MCF 10A (cell line): ENCODE measurements around the gene DIAPH3. TPM values are rescaled to one million over a fixed set of nuclear protein-coding genes. Genes with fewer than 3 reads are reported as not detected.

Source experiments
- BruUV-seq: library from RNA; stranded (reverse); fragments of 400-500 nt; replicated peaks from 2 replicates; lab custom pipeline; 2021; lab: Mats Ljungman, UMichigan
- CTCF ChIA-PET: fragments of 300-600 bp; sonication (Branson Sonifier 250); formaldehyde crosslinking; extraction: SDS; loops from one replicate; lab custom pipeline; 2021; ENCODE audit warnings: antibody characterized with exemption, inconsistent platforms; lab: Yijun Ruan, JAX
- POLR2A ChIA-PET: fragments of 300-600, 350-650 bp; sonication (Branson Sonifier 250); formaldehyde crosslinking; extraction: SDS; loops from one replicate; lab custom pipeline; 2020; ENCODE audit warnings: antibody characterized with exemption, inconsistent platforms; lab: Yijun Ruan, JAX
- DNase-seq: peaks from one replicate; pipeline ENCODE4 v3.0.0-alpha.2; 2018; ENCODE audit not compliant: unreplicated experiment
- H3K27ac Mint-ChIP-seq: one replicate; pipeline ENCODE4 v1.8.0; 2022; ENCODE audit warnings: mild to moderate bottlenecking, low read depth, mixed read lengths; ENCODE audit not compliant: unreplicated experiment
- H3K27me3 Mint-ChIP-seq: one replicate; pipeline ENCODE4 v1.8.0; 2022; ENCODE audit warnings: mixed read lengths; ENCODE audit not compliant: insufficient read depth, unreplicated experiment
- H3K36me3 Mint-ChIP-seq: one replicate; pipeline ENCODE4 v1.8.0; 2022; ENCODE audit warnings: mild to moderate bottlenecking, moderate library complexity, mixed read lengths; ENCODE audit not compliant: insufficient read depth, unreplicated experiment
- H3K4me1 Mint-ChIP-seq: one replicate; pipeline ENCODE4 v1.8.0; 2022; ENCODE audit warnings: mixed read lengths; ENCODE audit not compliant: insufficient read depth, unreplicated experiment
- H3K4me3 Mint-ChIP-seq: one replicate; pipeline ENCODE4 v1.8.0; 2022; ENCODE audit warnings: mild to moderate bottlenecking, moderate library complexity, mixed read lengths; ENCODE audit not compliant: unreplicated experiment
- H3K9me3 Mint-ChIP-seq: one replicate; pipeline ENCODE4 v1.8.0; 2022; ENCODE audit warnings: mixed read lengths; ENCODE audit not compliant: unreplicated experiment
- intact Hi-C: fragments of 100-400 bp; cut with micrococcal nuclease; formaldehyde crosslinking; loops from 2 replicates; pipeline ENCODE4 v1.14.1; 2022
- total RNA-seq: library from RNA; stranded (reverse); gene quantifications from 2 replicates; pipeline ENCODE4 v1.2.3, GENCODE V29; 2022
- TF ChIP-seq, protein P1 (sequence below): fragments of 200-600 bp; IDR thresholded peaks from one replicate; pipeline ENCODE4 v1.8.0; 2022; ENCODE audit warnings: antibody characterized with exemption, mild to moderate bottlenecking; ENCODE audit not compliant: unreplicated experiment

Gene DIAPH3
- total RNA-seq, 1 experiment from 2014 or later: 34.7 TPM

DNA sequence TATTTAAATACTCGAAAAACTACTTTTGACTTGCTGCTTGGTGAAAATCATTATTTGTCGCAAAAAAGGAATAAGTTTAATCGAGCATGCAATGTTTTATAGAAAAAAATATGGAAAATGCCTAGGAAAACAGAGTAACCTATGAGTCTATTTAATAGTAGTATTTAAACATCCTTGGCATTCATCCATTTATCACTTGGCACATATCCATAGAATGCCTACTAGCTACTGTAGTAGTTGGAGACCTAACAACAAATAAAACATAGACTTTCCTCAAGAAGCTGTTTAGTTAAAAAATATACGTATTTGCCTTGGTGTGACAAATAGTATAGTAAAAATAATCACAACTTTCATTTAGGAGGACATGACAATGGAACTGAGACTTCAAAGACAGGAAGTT lies 302.1 kb downstream of the DIAPH3 start:
- intact Hi-C loops: no loop called here
- Mint-ChIP-seq H3K4me1 (peaks cover 12% of the 10 kb centered on the region), H3K27ac (no peak overlapping the region), H3K27me3 (no peaks in the 10 kb centered on the region), H3K4me3 (no peak overlapping the region), H3K36me3 (no peaks in the 10 kb centered on the region), H3K9me3 (no peaks in the 10 kb centered on the region)
- TF ChIP-seq, protein P1, sequence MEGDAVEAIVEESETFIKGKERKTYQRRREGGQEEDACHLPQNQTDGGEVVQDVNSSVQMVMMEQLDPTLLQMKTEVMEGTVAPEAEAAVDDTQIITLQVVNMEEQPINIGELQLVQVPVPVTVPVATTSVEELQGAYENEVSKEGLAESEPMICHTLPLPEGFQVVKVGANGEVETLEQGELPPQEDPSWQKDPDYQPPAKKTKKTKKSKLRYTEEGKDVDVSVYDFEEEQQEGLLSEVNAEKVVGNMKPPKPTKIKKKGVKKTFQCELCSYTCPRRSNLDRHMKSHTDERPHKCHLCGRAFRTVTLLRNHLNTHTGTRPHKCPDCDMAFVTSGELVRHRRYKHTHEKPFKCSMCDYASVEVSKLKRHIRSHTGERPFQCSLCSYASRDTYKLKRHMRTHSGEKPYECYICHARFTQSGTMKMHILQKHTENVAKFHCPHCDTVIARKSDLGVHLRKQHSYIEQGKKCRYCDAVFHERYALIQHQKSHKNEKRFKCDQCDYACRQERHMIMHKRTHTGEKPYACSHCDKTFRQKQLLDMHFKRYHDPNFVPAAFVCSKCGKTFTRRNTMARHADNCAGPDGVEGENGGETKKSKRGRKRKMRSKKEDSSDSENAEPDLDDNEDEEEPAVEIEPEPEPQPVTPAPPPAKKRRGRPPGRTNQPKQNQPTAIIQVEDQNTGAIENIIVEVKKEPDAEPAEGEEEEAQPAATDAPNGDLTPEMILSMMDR: no peak
- no peak for DNase-seq
- ChIA-PET CTCF (interaction anchor here (0.8 to 1.4 kb wide), 3 partner anchors 23 to 641 kb away, joined by 3 read pairs; no protein-coding TSS in a partner anchor), POLR2A (no interaction called here)
- no TSS peak for BruUV-seq

DNA sequence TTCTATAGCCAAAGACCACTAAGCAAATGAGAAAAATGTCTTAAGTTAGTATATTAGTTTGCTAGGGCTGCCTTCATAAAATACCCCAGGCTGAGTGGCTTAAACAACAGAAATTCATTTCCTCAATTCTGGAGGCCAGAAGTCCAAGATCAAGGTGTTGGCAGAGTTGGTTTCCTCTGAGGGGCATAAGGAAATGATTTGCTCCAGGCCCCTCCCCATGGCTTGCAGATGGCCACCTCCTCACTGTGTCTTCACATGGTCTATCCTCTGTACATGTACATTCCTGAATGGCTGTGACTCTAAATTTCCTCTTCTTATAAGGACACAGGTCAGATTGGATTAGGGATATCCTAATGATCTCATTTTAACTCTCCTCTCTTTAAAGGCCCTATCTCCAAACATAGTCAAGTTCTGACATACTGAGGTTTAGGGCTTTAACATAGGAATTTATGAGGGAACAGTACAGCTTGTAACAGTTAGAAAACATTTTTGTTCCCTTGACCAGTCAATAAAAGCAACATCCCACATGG lies 307.4 kb downstream of the DIAPH3 start:
- ChIA-PET POLR2A (no interaction called here), CTCF (interaction anchor here (0.7 kb wide), 1 partner anchor 538 kb away, joined by 4 read pairs; no protein-coding TSS in a partner anchor)
- BruUV-seq: no TSS peak
- intact Hi-C loops: no loop called here
- no peak overlapping the region for H3K4me3 Mint-ChIP-seq
- no peaks in the 10 kb centered on the region for H3K4me1 Mint-ChIP-seq
- H3K9me3 Mint-ChIP-seq: peaks cover 2% of the 10 kb centered on the region
- no peak for DNase-seq
- H3K27ac Mint-ChIP-seq: no peak overlapping the region
- no peaks in the 10 kb centered on the region for H3K36me3 Mint-ChIP-seq
- no peaks in the 10 kb centered on the region for H3K27me3 Mint-ChIP-seq
- TF ChIP-seq, protein P1: no peak

DNA sequence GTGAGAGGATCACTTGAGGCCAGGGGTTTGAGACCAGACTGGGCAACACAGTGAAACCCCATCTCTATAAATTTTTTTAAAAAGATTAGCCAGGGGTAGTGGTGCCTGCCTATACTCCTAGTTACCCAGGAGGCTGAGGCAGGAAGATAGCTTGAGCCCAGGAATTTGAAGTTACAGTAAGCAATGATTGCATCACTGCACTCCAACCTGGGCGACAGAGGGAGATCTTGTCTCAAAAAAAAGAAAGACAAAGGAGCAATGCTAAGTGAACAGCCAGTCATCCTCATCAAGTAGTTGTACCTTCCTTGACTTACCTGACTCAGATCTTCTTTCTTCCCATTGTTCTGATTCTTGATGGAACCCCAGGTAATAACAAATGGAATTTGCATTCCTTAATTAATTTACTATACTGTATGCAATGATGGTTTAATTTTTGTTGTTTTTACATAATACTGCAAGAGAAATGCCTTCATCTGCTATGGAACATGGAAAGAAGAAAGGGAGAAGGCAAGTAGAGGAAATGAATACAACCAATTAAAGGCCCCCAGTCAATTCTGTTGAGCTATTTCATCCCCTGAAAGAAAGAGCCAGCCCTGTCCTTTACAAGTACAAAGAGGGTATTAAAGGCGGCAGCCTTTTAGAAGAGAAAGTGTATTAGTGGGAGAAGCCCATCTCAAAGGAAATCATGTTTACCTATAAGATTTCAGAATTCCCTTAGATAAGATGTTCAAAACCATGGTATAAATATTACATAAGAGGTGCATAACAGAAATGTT lies 316.7 kb downstream of the DIAPH3 start:
- POLR2A ChIA-PET: interaction anchor here (0.7 kb wide), 1 partner anchor 339 kb away, joined by 4 read pairs; no protein-coding TSS in a partner anchor
- H3K27me3 Mint-ChIP-seq: no peaks in the 10 kb centered on the region
- H3K27ac Mint-ChIP-seq: no peak overlapping the region
- TF ChIP-seq, protein P1: no peak
- H3K9me3 Mint-ChIP-seq: peaks cover 7% of the 10 kb centered on the region
- H3K36me3 Mint-ChIP-seq: no peaks in the 10 kb centered on the region
- no TSS peak for BruUV-seq
- CTCF ChIA-PET: interaction anchor here (0.6 kb wide), 1 partner anchor 481 kb away, joined by 3 read pairs; no protein-coding TSS in a partner anchor
- peak; percentile 45 for DNase-seq
- H3K4me3 Mint-ChIP-seq: no peak overlapping the region
- intact Hi-C loops: loop anchor here (5.0 to 10.0 kb wide), 2 partner anchors 162 to 480 kb away; no protein-coding TSS in a partner anchor
- no peaks in the 10 kb centered on the region for H3K4me1 Mint-ChIP-seq

DNA sequence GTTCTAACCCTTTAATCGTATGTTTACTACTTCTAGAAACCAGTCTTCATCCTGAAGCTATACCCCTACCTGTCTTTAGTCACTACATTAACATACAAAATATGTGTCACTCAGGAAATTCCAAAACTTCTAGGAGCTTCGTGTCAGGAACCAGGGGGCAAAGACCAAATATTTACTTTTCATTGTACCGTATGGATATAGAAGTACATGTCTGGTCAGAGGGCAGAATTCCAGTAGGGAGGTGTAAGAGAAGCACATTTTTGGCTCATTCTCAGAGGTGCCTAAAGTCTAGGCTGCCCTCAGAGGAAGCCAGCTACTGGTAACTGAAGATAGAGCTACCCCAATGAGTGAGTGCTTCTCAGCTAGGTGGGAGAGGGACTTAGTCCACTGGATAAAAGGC lies 320.7 kb downstream of the DIAPH3 start:
- DNase-seq: no peak
- Mint-ChIP-seq H3K27me3 (no peaks in the 10 kb centered on the region), H3K36me3 (no peaks in the 10 kb centered on the region), H3K4me3 (no peak overlapping the region), H3K4me1 (no peaks in the 10 kb centered on the region), H3K27ac (no peak overlapping the region), H3K9me3 (no peaks in the 10 kb centered on the region)
- CTCF ChIA-PET: interaction anchor here (0.6 to 2.6 kb wide), 5 partner anchors 14 to 489 kb away, joined by 3 to 11 read pairs (median 3); no protein-coding TSS in a partner anchor
- no TSS peak for BruUV-seq
- intact Hi-C loops: loop anchor here (10.0 kb wide), 1 partner anchor 158 kb away; no protein-coding TSS in a partner anchor
- POLR2A ChIA-PET: no interaction called here
- TF ChIP-seq, protein P1: no peak
